T-helper 1 cell treated with Interleukin-12 subunit alpha and Interleukin-12 subunit beta and Interleukin-4 antibody, amounts not matched to agents 30 μg/mL and 1 μg/mL, for 36 hours (primary cell): ENCODE results near the gene DENND1C.

Source experiments
- H3K27ac Mint-ChIP-seq: one replicate; pipeline ENCODE4 v1.8.0; 2021; ENCODE audit warnings: mild to moderate bottlenecking, mixed read lengths
- H3K27me3 Mint-ChIP-seq: one replicate; pipeline ENCODE4 v1.8.0; 2021; ENCODE audit warnings: low read depth, mixed read lengths
- H3K36me3 Mint-ChIP-seq: one replicate; pipeline ENCODE4 v1.8.0; 2021; ENCODE audit warnings: low read depth, mixed read lengths
- H3K4me1 Mint-ChIP-seq: one replicate; pipeline ENCODE4 v1.8.0; 2021; ENCODE audit warnings: low read depth, mixed read lengths
- H3K4me3 Mint-ChIP-seq: one replicate; pipeline ENCODE4 v1.8.0; 2021; ENCODE audit warnings: mild to moderate bottlenecking, moderate library complexity, mixed read lengths
- H3K9me3 Mint-ChIP-seq: one replicate; pipeline ENCODE4 v1.8.0; 2021; ENCODE audit warnings: mixed read lengths

DENND1C gene

GRCh38 chr19:6421075-6422014, 60.2 kb downstream of the DENND1C start:
- Mint-ChIP-seq H3K36me3 (peaks cover 18% of the 10 kb centered on the region), H3K27ac (no peak overlapping the region), H3K27me3 (no peaks in the 10 kb centered on the region), H3K4me1 (peaks cover 20% of the 10 kb centered on the region), H3K9me3 (no peaks in the 10 kb centered on the region), H3K4me3 (no peak overlapping the region)

GRCh38 chr19:6418562-6418932, 63.0 kb downstream of the DENND1C start:
- no peaks in the 10 kb centered on the region for H3K27me3 Mint-ChIP-seq
- no peak overlapping the region for H3K4me3 Mint-ChIP-seq
- peaks cover 23% of the 10 kb centered on the region for H3K36me3 Mint-ChIP-seq
- no peaks in the 10 kb centered on the region for H3K9me3 Mint-ChIP-seq
- H3K4me1 Mint-ChIP-seq = peaks cover 14% of the 10 kb centered on the region
- H3K27ac Mint-ChIP-seq = no peak overlapping the region

GRCh38 chr19:6417713-6418561, 63.6 kb downstream of the DENND1C start:
- Mint-ChIP-seq H3K4me3 (no peak overlapping the region), H3K4me1 (peaks cover 9% of the 10 kb centered on the region), H3K27me3 (no peaks in the 10 kb centered on the region), H3K36me3 (peaks cover 23% of the 10 kb centered on the region), H3K27ac (no peak overlapping the region), H3K9me3 (no peaks in the 10 kb centered on the region)
